GM19351 (cell line): ENCODE measurements around the gene FLRT3.

ENCODE experiments used
- ATAC-seq: cut with Tn5 transposase; IDR thresholded peaks from one replicate; pipeline ENCODE4 v1.9.1; 2021; ENCODE audit warnings: mild to moderate bottlenecking, moderate library complexity; ENCODE audit not compliant: unreplicated experiment

The FLRT3 gene

GRCh38 chr20:14337400-14338171 lies at the start of gene FLRT3:
Gene FLRT3 (minus strand): TSS chr20:14337612. CDS start chr20:14327506, 10,106 bp downstream.
- peak; percentile 99 for ATAC-seq

GRCh38 chr20:14386726-14387125 lies 49.3 kb upstream of the FLRT3 start:
- ATAC-seq: no peak

- no peak for ATAC-seq
Measured at GRCh38 chr20:14385176-14385740, 47.8 kb upstream of the FLRT3 start.

- no peak for ATAC-seq
Measured at GRCh38 chr20:14384416-14385175, 47.2 kb upstream of the FLRT3 start.

- no peak for ATAC-seq
Measured at GRCh38 chr20:14383335-14383734, 45.9 kb upstream of the FLRT3 start.

GRCh38 chr20:14378326-14378725 lies 40.9 kb upstream of the FLRT3 start:
- no peak for ATAC-seq

- no peak for ATAC-seq
Measured at GRCh38 chr20:14375416-14375985, 38.1 kb upstream of the FLRT3 start.

- ATAC-seq: no peak
Measured at GRCh38 chr20:14374196-14374595, 36.8 kb upstream of the FLRT3 start.

GRCh38 chr20:14361509-14362345 lies 24.3 kb upstream of the FLRT3 start:
- no peak for ATAC-seq

GRCh38 chr20:14360416-14360815 lies 23.0 kb upstream of the FLRT3 start:
- ATAC-seq: no peak

- no peak for ATAC-seq
Measured at GRCh38 chr20:14355791-14356190, 18.4 kb upstream of the FLRT3 start.

- ATAC-seq: no peak
Measured at GRCh38 chr20:14344746-14345145, 7.3 kb upstream of the FLRT3 start.

GRCh38 chr20:14343491-14344065 lies 6.2 kb upstream of the FLRT3 start:
- peak; percentile 66 for ATAC-seq

- ATAC-seq: no peak
Measured at GRCh38 chr20:14342918-14343317, 5.5 kb upstream of the FLRT3 start.

GRCh38 chr20:14341801-14342200 lies 4.4 kb upstream of the FLRT3 start:
- no peak for ATAC-seq

GRCh38 chr20:14336686-14337085 lies 726 bp downstream of the FLRT3 start:
- no peak for ATAC-seq

- no peak for ATAC-seq
Measured at GRCh38 chr20:14335052-14335451, 2.4 kb downstream of the FLRT3 start.

- ATAC-seq: no peak
Measured at GRCh38 chr20:14334306-14334930, 3.0 kb downstream of the FLRT3 start.

GRCh38 chr20:14333721-14334120 lies 3.7 kb downstream of the FLRT3 start:
- no peak for ATAC-seq

GRCh38 chr20:14332866-14333265 lies 4.5 kb downstream of the FLRT3 start:
- no peak for ATAC-seq
